Activated CD8-positive, alpha-beta memory T cell treated with anti-CD3 and anti-CD28 coated beads, Interleukin-2, amount 50 U/mL, for 4 hours (primary cell): Measurements from ENCODE around the gene TRAF6.
"Not testable (repeated sequence)": the region's sequence is repeated elsewhere in the genome, so short reads cannot be mapped to it uniquely, and the experiment has no call there.

Experiments
- DNase-seq: peaks from one replicate; pipeline ENCODE4 v3.0.0-alpha.2; 2020

TRAF6 gene, protein sequence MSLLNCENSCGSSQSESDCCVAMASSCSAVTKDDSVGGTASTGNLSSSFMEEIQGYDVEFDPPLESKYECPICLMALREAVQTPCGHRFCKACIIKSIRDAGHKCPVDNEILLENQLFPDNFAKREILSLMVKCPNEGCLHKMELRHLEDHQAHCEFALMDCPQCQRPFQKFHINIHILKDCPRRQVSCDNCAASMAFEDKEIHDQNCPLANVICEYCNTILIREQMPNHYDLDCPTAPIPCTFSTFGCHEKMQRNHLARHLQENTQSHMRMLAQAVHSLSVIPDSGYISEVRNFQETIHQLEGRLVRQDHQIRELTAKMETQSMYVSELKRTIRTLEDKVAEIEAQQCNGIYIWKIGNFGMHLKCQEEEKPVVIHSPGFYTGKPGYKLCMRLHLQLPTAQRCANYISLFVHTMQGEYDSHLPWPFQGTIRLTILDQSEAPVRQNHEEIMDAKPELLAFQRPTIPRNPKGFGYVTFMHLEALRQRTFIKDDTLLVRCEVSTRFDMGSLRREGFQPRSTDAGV

DNA sequence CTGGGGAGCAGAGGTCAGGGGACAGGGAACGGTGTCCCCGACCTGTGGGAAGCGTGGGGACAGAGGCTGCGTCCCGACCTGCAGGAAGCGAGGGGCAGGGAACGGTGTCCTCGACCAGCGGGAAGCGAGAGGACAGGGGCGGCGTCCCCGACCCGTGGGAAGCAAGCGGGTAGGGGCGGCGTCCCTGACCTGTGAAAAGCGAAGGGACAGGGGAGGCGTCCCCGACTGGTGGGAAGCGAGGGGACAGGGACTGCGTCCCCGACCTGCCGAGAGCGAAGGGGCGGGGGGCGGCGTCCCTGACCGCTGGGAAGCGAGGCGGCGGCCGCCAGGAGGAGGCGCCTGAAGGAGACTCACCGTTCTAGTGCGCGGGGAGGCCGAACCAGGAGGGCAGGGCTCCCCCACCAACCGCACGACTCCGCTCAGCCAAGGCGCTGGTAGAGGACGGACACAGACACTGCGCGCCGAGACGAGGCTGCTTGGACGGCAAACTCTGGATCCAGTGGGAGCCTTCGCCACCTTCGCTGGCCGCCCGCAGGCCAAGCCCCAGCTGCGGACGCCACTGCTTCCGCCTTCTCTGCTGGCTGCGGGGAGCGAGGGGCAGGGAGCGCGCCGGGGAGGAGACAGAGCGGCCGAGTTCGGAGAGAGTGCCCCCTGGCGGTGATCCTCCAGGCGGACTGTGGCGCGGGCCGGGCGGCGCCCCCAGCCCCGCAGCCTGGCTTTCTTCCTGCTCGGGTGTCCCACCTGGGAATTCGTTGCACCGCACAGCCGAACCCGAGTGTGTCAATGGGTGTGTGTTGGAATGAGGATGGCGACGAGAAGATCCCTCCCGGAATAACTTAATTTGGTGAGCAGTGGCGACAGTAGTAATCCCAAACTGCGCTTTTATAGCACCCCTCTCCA lies at the start of gene TRAF6:
Gene TRAF6 (minus strand): TSS at position 579 of the 900 bp plus-strand sequence. CDS start 8,757 bp downstream, outside the sequence.
- peak; percentile 91 for DNase-seq

DNA sequence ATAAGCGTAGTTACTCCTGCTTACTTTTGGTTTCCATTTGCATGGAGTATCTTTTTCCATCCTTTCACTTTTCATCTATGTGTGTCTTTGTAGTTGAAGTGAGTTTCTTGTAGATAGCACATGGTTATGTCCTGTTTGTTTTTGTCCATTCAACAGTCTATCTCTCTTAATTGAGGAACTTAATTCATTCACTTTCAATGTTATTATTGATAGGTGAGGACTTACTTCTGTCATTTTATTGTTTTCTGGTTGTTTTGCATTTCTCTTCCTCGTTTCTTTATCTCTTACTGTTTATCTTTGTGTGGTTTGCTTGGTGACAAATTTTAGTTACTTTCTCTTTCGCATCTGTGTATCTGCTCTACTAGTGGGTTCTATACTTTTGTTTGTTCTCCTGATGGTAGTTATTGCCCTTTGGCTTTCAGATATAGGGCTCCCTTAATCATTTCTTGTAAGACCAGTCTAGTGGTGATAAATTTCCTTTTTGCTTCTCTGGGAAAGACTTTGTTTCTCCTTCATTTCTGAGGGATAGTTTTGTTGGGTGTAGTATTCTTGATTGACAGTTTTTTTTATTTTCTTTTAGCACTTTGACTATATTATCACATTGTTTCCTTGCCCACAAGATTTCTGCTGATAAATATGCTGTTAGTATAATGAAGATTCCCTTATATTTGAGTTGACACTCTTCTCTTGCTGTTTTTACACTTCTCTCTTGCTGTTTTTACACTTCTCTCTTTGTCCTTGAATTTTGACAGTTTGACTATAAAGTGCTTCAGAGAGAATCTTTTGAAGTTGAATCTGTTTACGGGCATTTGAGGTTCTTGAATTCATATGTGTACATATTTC lies 48.7 kb upstream of the TRAF6 start:
- DNase-seq: no peak

DNA sequence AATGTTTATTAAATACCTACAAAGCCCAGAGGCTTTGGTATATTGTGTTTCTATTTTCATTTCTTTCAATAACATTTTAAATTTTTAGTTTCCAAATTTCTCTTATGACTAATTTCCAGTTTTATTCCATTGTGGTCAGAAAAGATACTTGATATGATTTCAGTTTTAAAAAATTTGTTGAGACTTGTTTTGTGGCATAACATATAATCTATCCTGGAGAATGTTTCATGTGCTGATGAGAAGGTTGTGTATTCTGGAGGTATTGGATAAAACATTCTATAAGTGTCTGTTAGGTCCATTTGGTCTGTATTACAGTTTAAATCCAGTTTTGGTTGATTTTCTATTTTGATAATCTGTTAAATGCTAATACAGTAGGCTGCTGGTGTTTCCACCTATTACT lies 47.9 kb upstream of the TRAF6 start:
- no peak for DNase-seq

DNA sequence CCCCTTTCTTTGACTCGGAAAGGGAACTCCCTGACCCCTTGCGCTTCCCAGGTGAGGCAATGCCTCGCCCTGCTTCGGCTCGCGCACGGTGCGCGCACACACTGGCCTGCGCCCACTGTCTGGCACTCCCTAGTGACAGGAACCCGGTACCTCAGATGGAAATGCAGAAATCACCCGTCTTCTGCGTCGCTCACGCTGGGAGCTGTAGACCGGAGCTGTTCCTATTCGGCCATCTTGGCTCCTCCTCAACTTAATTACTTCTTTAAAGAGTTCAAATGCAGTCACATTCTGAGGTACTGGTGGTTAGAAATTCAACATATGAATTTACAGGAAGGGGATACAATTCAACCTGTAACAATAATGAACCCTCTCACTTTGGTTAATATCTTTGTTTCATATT lies 47.3 kb upstream of the TRAF6 start:
- not testable (repeated sequence) for DNase-seq

DNA sequence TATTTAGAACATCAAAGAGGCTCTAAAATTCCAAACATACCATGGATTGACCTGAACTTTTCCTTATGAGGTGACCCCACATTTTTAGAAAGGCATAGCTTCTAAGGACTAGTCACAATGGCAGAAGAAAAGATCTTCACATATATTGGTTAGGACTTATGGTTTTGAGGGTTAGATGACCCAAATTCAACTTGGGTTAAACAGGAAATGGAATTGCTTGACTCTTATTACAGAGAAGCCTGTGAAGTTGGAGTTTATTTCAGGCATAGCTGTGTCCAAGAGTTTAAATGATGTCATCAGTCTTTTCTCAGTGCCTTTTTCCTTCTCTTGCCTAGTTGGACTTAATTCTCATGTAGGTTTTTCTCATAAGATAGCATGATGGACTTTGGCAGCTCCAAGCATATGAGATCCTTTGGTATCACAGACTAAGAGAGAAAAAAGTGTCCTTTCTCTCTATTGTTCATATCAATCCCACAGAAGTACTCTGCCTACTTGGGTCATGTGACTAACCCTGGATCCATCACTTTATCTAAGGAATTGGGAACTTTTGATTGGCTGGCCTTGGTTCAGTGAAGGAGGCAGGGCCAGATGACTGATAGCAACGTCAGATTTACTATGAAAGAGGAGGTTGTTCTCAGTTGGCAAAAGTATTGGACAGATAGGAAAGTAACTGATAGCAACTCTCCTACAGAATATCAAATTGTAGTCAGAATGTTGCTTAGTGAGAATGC lies 40.5 kb upstream of the TRAF6 start:
- no peak for DNase-seq

DNA sequence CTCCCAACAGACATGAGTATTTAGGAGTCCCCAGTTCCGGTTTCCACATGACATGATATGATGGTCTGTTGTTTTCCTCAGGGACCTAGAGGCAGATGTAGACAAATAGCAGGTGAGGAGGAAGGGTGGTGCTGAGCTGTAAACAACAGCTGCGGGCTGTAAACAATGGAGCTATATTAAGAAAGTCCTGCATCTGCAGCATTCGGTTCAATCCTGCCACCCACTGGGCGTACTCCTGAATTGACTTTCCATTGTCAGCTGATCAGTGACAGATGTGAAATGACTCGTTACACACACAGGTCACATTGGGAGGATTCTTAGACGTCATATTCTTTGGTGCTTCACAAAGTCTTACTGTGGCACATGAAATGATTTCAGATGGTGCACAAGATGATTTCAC lies 30.9 kb upstream of the TRAF6 start:
- no peak for DNase-seq

DNA sequence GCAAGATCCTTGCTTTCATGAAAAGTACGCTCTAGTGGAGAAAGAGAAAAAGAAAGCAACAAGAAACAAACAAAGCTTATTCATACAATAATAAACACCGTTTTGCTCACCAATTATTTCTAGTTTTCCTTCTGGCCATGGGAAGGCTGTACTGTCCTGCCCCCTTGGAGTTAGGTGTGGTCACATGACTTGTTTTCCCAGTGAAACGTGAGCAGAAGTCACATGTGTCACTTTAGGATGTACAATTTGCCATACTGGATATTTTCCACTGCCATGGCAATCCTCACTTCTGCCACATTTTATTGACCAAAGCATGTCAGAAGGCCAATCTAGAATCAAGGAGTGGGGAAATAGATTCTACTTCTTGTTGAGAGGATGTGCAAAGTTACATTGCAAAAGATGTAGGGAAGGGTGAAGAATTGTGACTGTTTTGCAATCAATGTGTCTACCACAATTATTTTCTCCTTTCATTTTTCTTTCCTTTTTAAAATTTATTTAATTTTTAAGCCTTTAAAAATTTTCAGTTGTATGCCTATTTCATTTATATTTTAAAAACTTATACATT lies 24.3 kb upstream of the TRAF6 start:
- DNase-seq: no peak

DNA sequence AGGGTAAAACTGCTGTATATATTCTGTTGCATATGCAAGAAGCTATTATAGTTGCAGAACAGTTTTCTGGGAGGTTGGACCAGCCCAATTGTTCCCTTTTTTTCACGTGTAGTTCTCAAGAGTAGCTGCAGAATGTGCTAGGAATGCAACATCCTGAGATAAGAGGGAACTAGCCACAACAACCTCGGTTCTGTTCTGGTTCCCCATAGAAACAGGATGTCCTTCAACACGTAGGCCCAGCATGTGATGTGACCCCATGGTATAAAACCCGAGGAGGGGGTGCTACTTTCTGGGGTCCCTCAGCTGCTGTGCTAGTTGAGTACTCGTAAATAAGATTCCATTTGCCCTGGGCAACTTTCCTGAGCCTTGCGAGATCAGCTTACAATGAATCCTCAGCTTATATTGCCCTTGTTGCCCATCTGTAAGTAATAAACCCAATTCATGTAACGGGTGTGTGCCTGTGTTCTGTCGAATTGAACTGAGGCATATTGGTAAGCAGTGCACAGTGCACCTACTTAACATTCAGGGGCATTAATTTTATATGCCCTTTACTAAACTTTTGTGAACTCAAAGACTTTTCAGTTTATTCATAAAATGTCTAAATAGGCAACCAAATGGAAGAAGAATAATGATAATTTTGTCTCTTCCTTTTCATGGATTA lies 23.0 kb upstream of the TRAF6 start:
- no peak for DNase-seq

DNA sequence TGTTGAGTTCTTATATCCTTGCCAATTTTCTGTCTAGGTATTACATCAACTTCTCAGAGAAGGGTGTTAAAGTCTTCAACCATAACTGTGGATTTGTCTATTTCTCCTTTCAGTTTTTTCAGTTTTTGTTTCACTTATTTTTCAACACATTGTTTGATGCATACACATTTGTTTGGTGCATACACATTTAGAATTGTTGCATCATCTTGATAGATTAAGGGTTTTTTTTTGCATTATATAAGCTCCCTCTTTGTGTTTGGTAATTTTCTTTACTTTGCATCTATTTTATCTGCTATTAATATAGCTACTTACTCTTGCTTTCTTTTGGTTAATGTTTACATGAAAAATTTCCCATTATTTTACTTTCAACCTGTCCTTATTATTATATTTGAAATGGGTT lies 20.8 kb upstream of the TRAF6 start:
- no peak for DNase-seq

DNA sequence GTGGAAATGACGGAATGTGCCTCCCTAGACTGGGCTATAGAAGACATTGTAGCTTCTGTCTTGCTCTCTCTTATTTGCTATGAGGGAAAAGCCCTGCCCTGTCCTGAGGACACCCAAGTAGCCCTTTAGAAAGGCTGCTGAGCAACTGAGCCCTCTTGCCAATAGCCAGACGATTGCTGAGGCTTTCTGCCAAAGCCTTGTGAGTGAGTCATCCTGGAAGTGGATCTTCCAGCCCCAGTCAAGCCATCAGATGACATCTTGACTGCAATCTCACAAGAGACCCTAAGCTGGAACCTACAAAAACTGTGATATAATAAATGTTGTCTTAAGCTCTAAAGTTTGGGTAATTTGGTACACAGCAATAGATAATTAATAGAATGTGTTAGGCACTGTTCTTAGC lies 3.9 kb upstream of the TRAF6 start:
- no peak for DNase-seq

DNA sequence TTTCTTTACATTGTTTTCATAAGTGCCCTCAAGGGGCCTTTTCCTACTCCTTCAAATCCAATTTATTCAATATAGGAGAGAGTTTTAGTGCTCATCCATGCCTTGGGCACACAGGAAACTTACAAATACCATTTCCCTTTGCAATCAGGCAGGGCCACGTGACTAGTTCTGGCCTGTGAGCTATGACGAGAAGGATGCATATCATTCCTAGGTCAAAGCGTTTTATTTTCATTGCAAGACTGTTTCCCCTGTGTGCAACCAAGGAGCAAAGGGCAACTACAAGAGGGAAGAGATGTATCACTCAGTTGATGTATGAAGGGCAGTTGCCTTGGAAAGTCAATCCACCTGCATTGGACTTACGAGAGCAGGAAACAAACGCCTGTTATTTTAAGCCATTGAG lies 1.9 kb upstream of the TRAF6 start:
- DNase-seq: no peak

DNA sequence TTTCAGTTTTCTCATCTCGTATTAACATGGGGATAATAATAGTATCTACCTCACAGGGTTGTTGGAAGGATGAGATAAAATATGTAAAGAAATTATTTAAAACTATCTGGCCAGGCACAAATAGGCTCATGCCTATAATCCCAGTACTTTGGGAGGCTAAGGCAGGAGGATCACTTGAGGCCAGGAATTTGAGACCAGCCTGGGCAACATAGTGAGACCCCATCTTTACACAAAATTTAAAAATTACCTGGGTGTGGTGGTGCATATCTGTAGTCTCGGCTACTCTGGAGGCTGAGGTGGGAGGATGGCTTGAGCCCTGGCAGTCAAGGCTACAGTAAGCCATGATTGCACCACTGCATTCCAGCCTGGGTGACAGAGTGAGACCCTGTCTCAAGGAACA lies 990 bp upstream of the TRAF6 start:
- not testable (repeated sequence) for DNase-seq

DNA sequence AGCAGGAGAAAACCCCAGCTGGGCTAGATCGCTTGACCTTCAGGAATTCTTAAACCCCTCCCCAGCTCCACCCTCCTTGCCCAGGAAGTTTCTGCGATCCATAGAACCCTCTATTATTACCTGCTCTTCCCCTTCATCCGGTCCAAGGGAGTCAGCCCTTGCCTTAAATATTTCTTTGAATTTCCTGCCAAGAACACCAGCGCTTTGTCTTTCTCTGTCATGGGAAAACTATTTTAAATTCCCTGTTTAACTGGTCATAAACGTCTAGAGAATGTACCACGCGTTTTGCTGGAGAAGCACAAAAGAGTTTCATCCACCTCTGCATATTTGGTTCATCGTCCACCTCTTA lies 496 bp upstream of the TRAF6 start:
- DNase-seq: no peak

DNA sequence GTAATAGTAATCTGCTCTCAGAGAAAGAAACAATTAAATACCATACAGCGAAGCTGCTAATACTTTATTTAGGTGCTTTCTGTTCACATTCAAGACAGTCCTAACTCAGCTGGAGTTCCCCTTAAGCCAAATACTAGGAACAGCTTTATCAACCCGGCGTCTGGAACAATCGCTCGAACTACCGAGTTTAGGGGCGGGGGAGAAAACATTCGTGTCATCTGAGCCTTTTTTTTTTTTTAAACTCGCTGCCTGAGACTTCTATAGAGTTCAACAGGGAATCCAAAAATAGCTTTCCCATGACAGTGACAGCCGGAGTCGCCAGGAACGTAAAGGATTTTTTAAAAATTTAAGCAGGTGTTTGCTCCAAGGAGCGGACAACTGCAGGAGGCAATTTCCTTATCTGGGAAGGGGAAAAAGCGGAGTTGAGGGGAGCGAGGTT lies 852 bp downstream of the TRAF6 start:
- DNase-seq: peak; percentile 26

DNA sequence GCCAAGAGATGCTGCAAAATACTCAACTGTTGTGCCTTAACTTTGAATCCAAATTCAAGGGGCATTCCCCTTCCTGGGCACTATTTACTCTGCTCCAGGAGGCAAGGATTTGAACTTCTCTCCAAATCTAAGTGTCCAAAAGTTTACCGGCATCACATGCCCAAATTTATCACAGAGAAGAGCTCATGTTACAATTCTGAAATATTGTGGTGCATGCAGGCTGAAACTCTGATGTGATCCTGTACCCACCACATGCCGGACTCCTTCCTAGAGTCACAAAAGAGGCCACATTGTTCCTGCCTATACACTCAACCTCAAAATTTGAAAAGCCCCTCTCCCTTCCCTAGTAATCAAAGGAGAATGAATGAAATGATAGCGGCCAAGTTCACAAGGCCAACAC lies 1.3 kb downstream of the TRAF6 start:
- DNase-seq: no peak

DNA sequence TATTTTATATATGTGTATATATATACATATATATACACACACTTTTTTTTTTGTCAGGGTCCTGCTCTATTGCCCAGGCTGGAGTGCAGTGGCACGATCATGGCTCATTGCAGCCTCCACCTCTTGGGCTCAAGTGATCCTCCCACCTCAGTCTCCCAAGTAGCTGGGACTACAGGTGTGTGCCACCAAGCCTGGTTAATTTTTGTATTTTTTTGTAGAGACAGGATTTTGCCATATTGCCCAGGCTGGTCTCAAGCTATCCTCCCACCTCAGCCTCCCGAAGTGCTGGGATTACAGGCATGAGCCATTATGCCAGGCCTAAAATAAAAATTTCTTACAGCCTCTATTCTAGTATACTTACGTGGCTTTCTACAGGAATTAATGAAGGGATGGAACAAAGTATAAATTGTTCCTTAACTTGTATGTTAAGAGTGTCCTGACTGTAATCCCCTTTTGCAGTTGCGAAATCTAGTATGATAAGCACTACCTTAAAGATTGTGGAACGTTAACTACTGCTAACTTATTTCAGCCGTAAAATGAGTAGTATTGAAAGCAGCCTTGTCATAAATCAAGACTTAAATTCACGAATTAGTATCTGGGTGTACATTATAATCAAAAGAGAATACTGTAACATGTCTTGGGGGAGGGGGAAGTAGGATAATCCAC lies 2.1 kb downstream of the TRAF6 start:
- DNase-seq: no peak

DNA sequence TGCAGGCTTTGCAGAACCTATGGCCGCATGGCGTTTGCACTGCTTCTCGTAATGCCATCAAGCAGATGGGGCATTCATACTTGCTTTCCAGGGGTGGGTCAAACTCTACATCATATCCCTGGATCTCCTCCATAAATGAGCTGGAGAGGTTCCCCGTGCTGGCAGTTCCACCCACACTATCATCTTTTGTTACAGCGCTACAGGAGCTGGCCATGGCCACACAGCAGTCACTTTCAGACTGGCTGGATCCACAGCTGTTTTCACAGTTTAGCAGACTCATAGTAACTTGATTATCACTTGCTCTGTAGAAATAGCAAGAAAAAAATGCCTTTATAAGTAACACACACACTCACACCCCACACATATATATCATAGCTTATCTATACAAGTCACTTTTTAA lies 8.8 kb downstream of the TRAF6 start:
- no peak for DNase-seq

DNA sequence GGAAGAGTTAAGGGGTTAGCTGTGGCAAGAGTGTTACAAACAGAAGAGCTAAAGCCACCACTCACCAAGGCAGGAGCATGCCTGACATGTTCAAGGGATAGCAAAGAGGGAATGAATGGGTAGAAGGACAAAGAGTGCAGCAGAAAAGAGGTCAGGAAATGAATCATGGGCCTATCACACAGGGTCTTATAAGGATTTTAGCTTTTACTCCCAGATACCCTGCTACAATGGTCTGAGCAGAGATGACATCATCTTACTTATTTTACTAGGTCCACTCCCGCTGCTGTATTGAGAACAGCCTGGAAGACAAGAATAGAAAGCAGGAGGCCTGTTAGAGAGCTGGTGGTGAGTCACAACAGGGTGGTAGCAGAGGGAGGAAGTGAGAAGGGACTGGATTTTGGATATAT lies 9.8 kb downstream of the TRAF6 start:
- DNase-seq: no peak

DNA sequence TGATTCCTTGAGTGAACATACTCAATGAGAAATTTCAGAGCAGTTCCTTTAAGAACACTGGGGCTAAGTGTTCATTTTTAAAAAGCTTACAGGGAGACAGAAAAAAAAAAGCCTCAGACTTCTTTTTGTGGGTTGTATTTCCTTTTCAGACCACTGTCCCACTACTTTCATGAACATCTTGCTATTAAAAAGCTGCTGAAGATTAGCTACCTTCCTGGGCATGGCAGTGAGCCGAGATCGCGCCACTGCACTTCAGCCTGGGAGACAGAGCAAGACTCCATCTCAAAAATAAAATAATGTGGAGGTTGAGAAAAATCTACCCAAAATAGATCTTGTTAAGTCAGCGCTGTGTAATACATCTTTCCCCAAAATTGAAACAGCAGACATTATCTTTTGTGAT lies 10.8 kb downstream of the TRAF6 start:
- DNase-seq: no peak

DNA sequence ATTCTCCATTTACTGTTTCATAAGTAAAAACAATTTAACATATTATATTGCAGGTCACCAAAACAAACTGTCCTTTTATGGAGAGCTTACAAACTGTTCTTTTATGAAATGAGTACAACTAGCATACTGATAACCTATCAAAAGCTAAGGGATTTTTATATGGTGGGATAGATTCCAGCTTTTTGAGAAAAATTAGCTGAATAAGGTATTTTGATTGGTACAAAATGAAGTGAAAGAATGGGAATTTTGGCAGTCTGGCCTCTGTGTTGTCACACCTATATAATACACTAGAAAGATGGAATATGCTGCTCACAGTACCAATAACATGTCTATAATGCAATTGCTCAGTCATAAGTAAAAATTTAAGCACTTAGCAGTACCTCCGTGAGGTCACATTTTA lies 11.4 kb downstream of the TRAF6 start:
- DNase-seq: no peak

DNA sequence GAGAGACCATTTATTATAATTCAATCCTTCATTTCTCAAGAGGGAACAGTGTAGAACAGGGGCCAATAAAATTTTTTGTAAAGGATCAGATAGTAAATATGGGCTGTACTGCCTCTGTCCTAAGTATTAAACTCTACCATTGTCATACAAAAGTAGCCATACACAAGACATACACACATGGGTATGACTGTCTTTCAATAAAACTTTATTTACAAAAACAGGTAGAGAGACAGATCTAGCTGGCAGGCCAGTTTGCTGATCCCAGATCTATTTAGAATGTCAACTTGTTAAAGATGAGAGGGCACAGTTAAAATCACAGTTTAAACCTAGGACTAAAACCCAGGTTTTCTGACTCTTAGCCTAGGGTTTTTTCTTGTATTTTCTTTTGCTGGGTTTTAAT lies 16.7 kb downstream of the TRAF6 start:
- DNase-seq: no peak
